ENCODE data around the gene PTPRT.

DNA sequence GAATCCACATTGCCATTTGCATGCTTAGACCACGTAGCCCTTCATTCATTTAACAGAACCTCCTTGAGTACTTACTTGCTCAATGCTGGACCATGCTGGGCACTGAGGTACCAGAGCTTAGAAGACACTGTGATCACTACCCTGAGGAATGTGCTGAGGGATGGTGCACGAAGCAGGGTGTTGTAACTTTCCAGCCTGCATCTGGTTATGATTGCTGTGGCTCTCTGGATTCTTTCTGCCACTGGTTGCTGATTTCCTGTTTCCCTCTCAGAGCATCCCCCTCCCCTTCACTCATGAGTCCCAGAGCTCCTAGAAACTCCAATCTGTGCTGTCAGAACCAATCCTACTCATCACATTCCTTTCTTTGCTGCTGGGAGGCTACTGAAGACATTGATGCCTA, 537.4 kb downstream of the PTPRT start:
- TF ChIP-seq ZNF585B (tag by site-specific recombination; IDR thresholded peaks at IDR 0.05) (no peak), ZNF302 (tag by site-specific recombination; IDR thresholded peaks at IDR 0.05; ENCODE audit: low read depth) (no peak), GLI4 (tag by site-specific recombination; IDR thresholded peaks at IDR 0.05) (no peak), ZIC2 (tag by site-specific recombination; IDR thresholded peaks at IDR 0.05) (no peak), YY1 (tag by site-specific recombination; IDR thresholded peaks at IDR 0.05) (no peak), BCL11B (tag by site-specific recombination; IDR thresholded peaks at IDR 0.05; ENCODE audit: low read depth) (no peak), ZFP3 (tag by site-specific recombination; IDR thresholded peaks at IDR 0.05; ENCODE audit: low read depth) (no peak), ZBTB20 (tag by site-specific recombination; IDR thresholded peaks at IDR 0.05) (no peak), ZNF24 (tag by site-specific recombination; IDR thresholded peaks at IDR 0.05) (no peak), ZNF529 (tag by site-specific recombination; IDR thresholded peaks at IDR 0.05; ENCODE audit: insufficient replicate concordance) (no peak)
- TF ChIP-seq, protein P1, sequence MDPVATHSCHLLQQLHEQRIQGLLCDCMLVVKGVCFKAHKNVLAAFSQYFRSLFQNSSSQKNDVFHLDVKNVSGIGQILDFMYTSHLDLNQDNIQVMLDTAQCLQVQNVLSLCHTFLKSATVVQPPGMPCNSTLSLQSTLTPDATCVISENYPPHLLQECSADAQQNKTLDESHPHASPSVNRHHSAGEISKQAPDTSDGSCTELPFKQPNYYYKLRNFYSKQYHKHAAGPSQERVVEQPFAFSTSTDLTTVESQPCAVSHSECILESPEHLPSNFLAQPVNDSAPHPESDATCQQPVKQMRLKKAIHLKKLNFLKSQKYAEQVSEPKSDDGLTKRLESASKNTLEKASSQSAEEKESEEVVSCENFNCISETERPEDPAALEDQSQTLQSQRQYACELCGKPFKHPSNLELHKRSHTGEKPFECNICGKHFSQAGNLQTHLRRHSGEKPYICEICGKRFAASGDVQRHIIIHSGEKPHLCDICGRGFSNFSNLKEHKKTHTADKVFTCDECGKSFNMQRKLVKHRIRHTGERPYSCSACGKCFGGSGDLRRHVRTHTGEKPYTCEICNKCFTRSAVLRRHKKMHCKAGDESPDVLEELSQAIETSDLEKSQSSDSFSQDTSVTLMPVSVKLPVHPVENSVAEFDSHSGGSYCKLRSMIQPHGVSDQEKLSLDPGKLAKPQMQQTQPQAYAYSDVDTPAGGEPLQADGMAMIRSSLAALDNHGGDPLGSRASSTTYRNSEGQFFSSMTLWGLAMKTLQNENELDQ (tag by site-specific recombination; IDR thresholded peaks at IDR 0.05; ENCODE audit: low read depth) = no peak
- TF ChIP-seq, protein P2, sequence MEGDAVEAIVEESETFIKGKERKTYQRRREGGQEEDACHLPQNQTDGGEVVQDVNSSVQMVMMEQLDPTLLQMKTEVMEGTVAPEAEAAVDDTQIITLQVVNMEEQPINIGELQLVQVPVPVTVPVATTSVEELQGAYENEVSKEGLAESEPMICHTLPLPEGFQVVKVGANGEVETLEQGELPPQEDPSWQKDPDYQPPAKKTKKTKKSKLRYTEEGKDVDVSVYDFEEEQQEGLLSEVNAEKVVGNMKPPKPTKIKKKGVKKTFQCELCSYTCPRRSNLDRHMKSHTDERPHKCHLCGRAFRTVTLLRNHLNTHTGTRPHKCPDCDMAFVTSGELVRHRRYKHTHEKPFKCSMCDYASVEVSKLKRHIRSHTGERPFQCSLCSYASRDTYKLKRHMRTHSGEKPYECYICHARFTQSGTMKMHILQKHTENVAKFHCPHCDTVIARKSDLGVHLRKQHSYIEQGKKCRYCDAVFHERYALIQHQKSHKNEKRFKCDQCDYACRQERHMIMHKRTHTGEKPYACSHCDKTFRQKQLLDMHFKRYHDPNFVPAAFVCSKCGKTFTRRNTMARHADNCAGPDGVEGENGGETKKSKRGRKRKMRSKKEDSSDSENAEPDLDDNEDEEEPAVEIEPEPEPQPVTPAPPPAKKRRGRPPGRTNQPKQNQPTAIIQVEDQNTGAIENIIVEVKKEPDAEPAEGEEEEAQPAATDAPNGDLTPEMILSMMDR (tag by site-specific recombination; IDR thresholded peaks at IDR 0.05) = no peak
- TF ChIP-seq, protein P3, sequence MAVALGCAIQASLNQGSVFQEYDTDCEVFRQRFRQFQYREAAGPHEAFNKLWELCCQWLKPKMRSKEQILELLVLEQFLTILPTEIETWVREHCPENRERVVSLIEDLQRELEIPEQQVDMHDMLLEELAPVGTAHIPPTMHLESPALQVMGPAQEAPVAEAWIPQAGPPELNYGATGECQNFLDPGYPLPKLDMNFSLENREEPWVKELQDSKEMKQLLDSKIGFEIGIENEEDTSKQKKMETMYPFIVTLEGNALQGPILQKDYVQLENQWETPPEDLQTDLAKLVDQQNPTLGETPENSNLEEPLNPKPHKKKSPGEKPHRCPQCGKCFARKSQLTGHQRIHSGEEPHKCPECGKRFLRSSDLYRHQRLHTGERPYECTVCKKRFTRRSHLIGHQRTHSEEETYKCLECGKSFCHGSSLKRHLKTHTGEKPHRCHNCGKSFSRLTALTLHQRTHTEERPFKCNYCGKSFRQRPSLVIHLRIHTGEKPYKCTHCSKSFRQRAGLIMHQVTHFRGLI (tag by site-specific recombination; IDR thresholded peaks at IDR 0.05) = no peak
- TF ChIP-seq, protein P4, sequence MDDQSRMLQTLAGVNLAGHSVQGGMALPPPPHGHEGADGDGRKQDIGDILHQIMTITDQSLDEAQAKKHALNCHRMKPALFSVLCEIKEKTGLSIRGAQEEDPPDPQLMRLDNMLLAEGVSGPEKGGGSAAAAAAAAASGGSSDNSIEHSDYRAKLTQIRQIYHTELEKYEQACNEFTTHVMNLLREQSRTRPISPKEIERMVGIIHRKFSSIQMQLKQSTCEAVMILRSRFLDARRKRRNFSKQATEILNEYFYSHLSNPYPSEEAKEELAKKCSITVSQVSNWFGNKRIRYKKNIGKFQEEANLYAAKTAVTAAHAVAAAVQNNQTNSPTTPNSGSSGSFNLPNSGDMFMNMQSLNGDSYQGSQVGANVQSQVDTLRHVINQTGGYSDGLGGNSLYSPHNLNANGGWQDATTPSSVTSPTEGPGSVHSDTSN (CRISPR knock-in tag; IDR thresholded peaks at IDR 0.05) = no peak
